OCI-LY7 (cell line): ENCODE data around the gene BAHCC1. TPM values are rescaled to one million over a fixed set of nuclear protein-coding genes. Genes with fewer than 3 reads are reported as not detected.

Source experiments
- BruUV-seq: library from RNA; stranded (reverse); fragments of 400-500 nt; replicated peaks from 2 replicates; lab custom pipeline; 2021; lab: Mats Ljungman, UMichigan
- CTCF ChIA-PET: fragments of 300-600 bp; sonication (Branson Sonifier 250); formaldehyde crosslinking; loops from one replicate; lab custom pipeline; 2022; ENCODE audit warnings: antibody characterized with exemption; ENCODE audit not compliant: unreplicated experiment; lab: Charles Lee
- POLR2A ChIA-PET: fragments of 300-600 bp; sonication (Branson Sonifier 250); formaldehyde crosslinking; loops from one replicate; lab custom pipeline; 2022; ENCODE audit warnings: antibody characterized with exemption; lab: Charles Lee
- DNase-seq: peaks from one replicate; pipeline ENCODE4 v3.0.0-alpha.2; 2015; ENCODE audit warnings: low spot score
- H2AFZ ChIP-seq: fragments of 200-600 bp; sonication (generic), shearing (Covaris generic); 2 replicates; pipeline ENCODE4 v1.6.1; 2014; ENCODE audit warnings: mild to moderate bottlenecking, antibody characterized with exemption, low read length, moderate library complexity
- H3K27ac ChIP-seq: fragments of 200-600 bp; sonication (generic); 2 replicates; pipeline ENCODE4 v1.5.1; 2014; ENCODE audit warnings: mixed run types, low read depth, mild to moderate bottlenecking, moderate library complexity, low read length, inconsistent platforms; ENCODE audit not compliant: poor library complexity, severe bottlenecking
- H3K36me3 ChIP-seq: fragments of 200-600 bp; sonication (generic); 2 replicates; pipeline ENCODE4 v1.6.1; 2014; ENCODE audit warnings: mild to moderate bottlenecking, antibody characterized with exemption, low read length, moderate library complexity, mixed read lengths; ENCODE audit not compliant: insufficient read depth
- H3K4me1 ChIP-seq: fragments of 200-600 bp; sonication (generic); 2 replicates; pipeline ENCODE4 v1.5.1; 2014; ENCODE audit warnings: mild to moderate bottlenecking, low read length; ENCODE audit not compliant: insufficient read depth, poor library complexity, severe bottlenecking
- H3K4me2 ChIP-seq: fragments of 200-600 bp; sonication (generic); 2 replicates; pipeline ENCODE4 v1.6.1; 2014; ENCODE audit warnings: mild to moderate bottlenecking, low read length
- H3K4me3 ChIP-seq: fragments of 200-600 bp; sonication (generic); 2 replicates; pipeline ENCODE4 v1.5.1; 2014; ENCODE audit warnings: mild to moderate bottlenecking, low read depth, low read length; ENCODE audit not compliant: poor library complexity, severe bottlenecking
- H3K79me2 ChIP-seq: fragments of 200-600 bp; sonication (generic); 2 replicates; pipeline ENCODE4 v1.6.1; 2016; ENCODE audit warnings: low read depth, mild to moderate bottlenecking, low read length, moderate library complexity, mixed read lengths; ENCODE audit not compliant: insufficient read depth
- H3K9me2 ChIP-seq: fragments of 200-600 bp; sonication (generic); 2 replicates; pipeline ENCODE4 v1.6.1; 2016; ENCODE audit warnings: mild to moderate bottlenecking, low read length, mixed read lengths; ENCODE audit not compliant: insufficient read depth
- H3K9me3 ChIP-seq: fragments of 200-600 bp; sonication (generic); 2 replicates; pipeline ENCODE4 v1.6.1; 2014; ENCODE audit warnings: mild to moderate bottlenecking, mixed run types, low read length, mixed read lengths
- H4K20me1 ChIP-seq: fragments of 200-600 bp; sonication (generic); 2 replicates; pipeline ENCODE4 v1.6.1; 2014; ENCODE audit warnings: mild to moderate bottlenecking, antibody characterized with exemption, low read length, moderate library complexity, mixed read lengths; ENCODE audit not compliant: insufficient read depth
- EZH2phosphoT487 ChIP-seq: fragments of 200-600 bp; sonication (generic); IDR thresholded peaks from 2 replicates; pipeline ENCODE4 v1.6.1; 2018; ENCODE audit warnings: low read depth, borderline replicate concordance, mild to moderate bottlenecking, mixed run types, antibody characterized with exemption, low read length, moderate library complexity, mixed read lengths
- intact Hi-C: fragments of 100-400 bp; cut with micrococcal nuclease; formaldehyde crosslinking; loops from one replicate; pipeline ENCODE4 v1.10.0; 2022; ENCODE audit not compliant: unreplicated experiment
- total RNA-seq, 2 experiments: library from RNA; depleted of rRNA in 1 of 2; stranded (reverse); fragments of >200 nt in 1 of 2; shearing (Covaris generic) in 1 of 2; gene quantifications; 2 replicates each; pipeline ENCODE4 v1.2.3, GENCODE V29; 2014 to 2022
- TF ChIP-seq, protein P1 (sequence below): fragments of 200-600 bp; sonication (generic); conservative IDR thresholded peaks from 2 replicates; pipeline ENCODE4 v1.5.1; 2014; ENCODE audit warnings: mild to moderate bottlenecking, antibody characterized with exemption, low read length, moderate library complexity, mixed read lengths

The BAHCC1 gene
- total RNA-seq, 2 experiments from 2014 or later = 5.2 to 5.5 TPM

GRCh38 chr17:81392909-81393654 is 2.2 kb upstream of the BAHCC1 start:
- intact Hi-C loops = loop anchor here (2.0 to 10.0 kb wide), 4 partner anchors 96 to 202 kb away; partner anchors contain the start of genes ACTG1, FAAP100 and SLC38A10
- H3K9me3 ChIP-seq = no peaks in the 10 kb centered on the region
- ChIA-PET CTCF (no interaction called here), POLR2A (interaction anchor here (1.2 to 1.3 kb wide), 2 partner anchors 24 to 56 kb away, joined by 3 read pairs; no protein-coding TSS in a partner anchor)
- peaks cover 54% of the 10 kb centered on the region for H3K4me1 ChIP-seq
- H3K36me3 ChIP-seq = peaks cover 4% of the 10 kb centered on the region; the same call in 1 of the 2 replicates
- peak overlapping the region; percentile 63 for H3K27ac ChIP-seq
- 0 out of 2 replicates have a peak, but pooled peaks cover 10% of the 10 kb centered on the region for H4K20me1 ChIP-seq
- no TSS peak for BruUV-seq
- H3K9me2 ChIP-seq = no peaks in the 10 kb centered on the region
- TF ChIP-seq EZH2phosphoT487 = no peak
- TF ChIP-seq, protein P1, sequence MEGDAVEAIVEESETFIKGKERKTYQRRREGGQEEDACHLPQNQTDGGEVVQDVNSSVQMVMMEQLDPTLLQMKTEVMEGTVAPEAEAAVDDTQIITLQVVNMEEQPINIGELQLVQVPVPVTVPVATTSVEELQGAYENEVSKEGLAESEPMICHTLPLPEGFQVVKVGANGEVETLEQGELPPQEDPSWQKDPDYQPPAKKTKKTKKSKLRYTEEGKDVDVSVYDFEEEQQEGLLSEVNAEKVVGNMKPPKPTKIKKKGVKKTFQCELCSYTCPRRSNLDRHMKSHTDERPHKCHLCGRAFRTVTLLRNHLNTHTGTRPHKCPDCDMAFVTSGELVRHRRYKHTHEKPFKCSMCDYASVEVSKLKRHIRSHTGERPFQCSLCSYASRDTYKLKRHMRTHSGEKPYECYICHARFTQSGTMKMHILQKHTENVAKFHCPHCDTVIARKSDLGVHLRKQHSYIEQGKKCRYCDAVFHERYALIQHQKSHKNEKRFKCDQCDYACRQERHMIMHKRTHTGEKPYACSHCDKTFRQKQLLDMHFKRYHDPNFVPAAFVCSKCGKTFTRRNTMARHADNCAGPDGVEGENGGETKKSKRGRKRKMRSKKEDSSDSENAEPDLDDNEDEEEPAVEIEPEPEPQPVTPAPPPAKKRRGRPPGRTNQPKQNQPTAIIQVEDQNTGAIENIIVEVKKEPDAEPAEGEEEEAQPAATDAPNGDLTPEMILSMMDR = no peak
- H3K4me2 ChIP-seq = peak overlapping the region; percentile 75
- DNase-seq = peak; percentile 58
- peak overlapping the region; percentile 74 for H3K4me3 ChIP-seq
- no peak overlapping the region for H2AFZ ChIP-seq
- H3K79me2 ChIP-seq = peaks cover 4% of the 10 kb centered on the region; the same call in 1 of the 2 replicates

- CTCF ChIA-PET = interaction anchor here (1.2 kb wide), 1 partner anchor 91 kb away, joined by 7 read pairs; no protein-coding TSS in a partner anchor
- Histone ChIP-seq H4K20me1 (0 out of 2 replicates have a peak, but pooled peaks cover 10% of the 10 kb centered on the region), H3K79me2 (peaks cover 4% of the 10 kb centered on the region; the same call in 1 of the 2 replicates), H3K27ac (peak overlapping the region; percentile 75), H2AFZ (peak overlapping the region; percentile 84; the same call in 1 of the 2 replicates), H3K9me3 (no peaks in the 10 kb centered on the region), H3K4me3 (peak overlapping the region; percentile 74), H3K9me2 (no peaks in the 10 kb centered on the region), H3K36me3 (peaks cover 4% of the 10 kb centered on the region; the same call in 1 of the 2 replicates), H3K4me2 (peak overlapping the region; percentile 87), H3K4me1 (peaks cover 51% of the 10 kb centered on the region)
- intact Hi-C loops = loop anchor here (2.0 to 10.0 kb wide), 6 partner anchors 91 to 201 kb away; partner anchors contain the start of genes ACTG1, FAAP100 and SLC38A10
- no TSS peak for BruUV-seq
- DNase-seq = peak; percentile 100
- POLR2A ChIA-PET = interaction anchor here (0.6 to 1.6 kb wide), 4 partner anchors 11 to 97 kb away, joined by 3 to 6 read pairs (median 4); no protein-coding TSS in a partner anchor
- TF ChIP-seq, protein P1 = peak; percentile 40; the same call in 1 of the 2 replicates
- TF ChIP-seq EZH2phosphoT487 = no peak
Observed at GRCh38 chr17:81393684-81394376, 1.4 kb upstream of the BAHCC1 start.
